Choroid plexus epithelial cell (primary cell): Measurements from ENCODE around the gene CYS1.
"Not testable (repeated sequence)": the region's sequence is repeated elsewhere in the genome, so short reads cannot be mapped to it uniquely, and the experiment has no call there.

ENCODE experiments used
- DNase-seq: peaks from one replicate; pipeline ENCODE4 v3.0.0-alpha.2; 2010; ENCODE audit warnings: low read depth
- H3K4me3 ChIP-seq: 2 replicates; pipeline ENCODE4 v1.5.1; 2011; ENCODE audit warnings: low read depth, mild to moderate bottlenecking, control low read depth, low read length, moderate library complexity
- CTCF ChIP-seq: conservative IDR thresholded peaks from 2 replicates; pipeline ENCODE4 v1.5.1; 2011; ENCODE audit warnings: low read depth, mild to moderate bottlenecking, control low read depth, inconsistent platforms, low read length, moderate library complexity

The CYS1 gene

GRCh38 chr2:10012963-10013461, 67.2 kb downstream of the CYS1 start:
- no peak for TF ChIP-seq CTCF
- DNase-seq = no peak
- no peak overlapping the region for H3K4me3 ChIP-seq

DNA sequence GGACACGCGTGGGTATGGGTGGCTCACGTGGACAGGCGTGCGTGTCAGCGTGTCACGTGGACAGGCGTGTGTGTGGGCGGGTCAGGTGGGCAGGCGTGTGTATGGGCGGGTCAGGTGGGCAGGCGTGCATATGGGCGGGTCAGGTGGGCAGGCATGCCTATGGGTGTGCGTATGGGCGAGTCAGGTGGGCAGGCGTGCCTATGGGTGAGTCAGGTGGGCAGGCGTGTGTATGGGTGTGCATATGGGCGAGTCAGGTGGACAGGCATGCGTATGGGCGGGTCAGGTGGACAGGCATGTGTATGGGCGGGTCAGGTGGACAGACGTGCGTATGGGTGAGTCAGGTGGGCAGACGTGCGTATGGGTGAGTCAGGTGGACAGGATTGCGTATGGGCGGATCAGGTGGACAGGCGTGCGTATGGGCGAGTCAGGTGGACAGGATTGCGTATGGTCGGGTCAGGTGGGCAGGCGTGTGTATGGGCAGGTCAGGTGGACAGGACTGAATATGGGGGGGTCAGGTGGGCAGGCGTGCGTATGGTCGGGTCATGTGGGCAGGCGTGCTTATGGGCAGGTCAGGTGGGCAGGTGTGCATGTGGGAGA, 67.7 kb downstream of the CYS1 start:
- DNase-seq, H3K4me3 ChIP-seq: not testable (repeated sequence)

DNA sequence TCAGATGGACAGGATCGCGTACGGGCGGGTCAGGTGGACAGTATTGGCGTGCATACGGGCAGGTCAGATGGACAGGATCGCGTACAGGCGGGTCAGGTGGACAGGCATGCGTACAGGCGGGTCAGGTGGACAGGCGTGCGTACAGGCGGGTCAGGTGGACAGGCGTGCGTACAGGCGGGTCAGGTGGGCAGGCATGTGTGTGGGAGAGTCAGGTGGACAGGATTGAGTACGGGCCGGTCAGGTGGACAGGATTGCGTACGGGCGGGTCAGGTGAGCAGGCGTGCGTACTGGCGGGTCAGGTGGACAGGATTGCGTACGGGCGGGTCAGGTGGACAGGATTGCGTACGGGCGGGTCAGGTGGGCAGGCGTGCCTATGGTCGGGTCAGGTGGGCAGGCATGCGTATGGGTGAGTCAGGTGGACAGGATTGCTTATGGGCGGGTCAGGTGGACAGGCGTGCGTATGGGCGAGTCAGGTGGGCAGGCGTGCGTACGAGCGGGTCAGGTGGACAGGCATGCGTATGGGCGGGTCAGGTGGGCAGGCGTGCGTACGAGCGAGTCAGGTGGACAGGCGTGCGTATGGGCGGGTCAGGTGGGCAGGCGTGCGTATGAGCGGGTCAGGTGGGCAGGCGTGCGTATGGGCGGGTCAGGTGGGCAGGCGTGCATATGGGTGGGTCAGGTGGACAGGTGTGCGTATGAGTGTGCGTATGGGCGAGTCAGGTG, 68.4 kb downstream of the CYS1 start:
- not testable (repeated sequence) for DNase-seq, H3K4me3 ChIP-seq

DNA sequence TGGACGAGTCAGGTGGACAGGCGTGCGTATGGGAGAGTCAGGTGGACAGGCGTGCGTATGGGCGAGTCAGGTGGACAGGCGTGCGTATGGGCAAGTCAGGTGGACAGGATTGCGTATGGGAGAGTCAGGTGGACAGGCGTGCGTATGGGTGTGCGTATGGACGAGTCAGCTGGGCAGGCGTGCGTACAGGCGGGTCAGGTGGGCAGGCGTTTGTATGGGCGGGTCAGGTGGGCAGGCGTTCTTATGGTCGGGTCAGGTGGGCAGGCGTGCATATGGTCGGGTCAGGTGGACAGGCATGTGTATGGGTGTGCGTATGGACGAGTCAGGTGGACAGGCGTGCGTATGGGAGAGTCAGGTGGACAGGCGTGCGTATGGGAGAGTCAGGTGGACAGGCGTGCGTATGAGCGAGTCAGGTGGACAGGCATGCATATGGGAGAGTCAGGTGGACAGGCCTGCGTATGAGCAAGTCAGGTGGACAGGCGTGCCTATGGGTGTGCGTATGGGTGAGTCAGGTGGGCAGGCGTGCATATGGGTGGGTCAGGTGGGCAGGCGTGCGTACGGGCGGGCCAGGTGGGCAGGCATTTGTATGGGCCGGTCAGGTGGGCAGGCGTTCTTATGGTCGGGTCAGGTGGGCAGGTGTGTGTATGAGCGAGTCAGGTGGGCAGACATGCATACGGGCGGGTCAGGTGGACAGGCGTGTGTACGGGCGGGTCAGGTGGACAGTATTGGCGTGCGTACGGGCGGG, 69.2 kb downstream of the CYS1 start:
- not testable (repeated sequence) for DNase-seq, H3K4me3 ChIP-seq

DNA sequence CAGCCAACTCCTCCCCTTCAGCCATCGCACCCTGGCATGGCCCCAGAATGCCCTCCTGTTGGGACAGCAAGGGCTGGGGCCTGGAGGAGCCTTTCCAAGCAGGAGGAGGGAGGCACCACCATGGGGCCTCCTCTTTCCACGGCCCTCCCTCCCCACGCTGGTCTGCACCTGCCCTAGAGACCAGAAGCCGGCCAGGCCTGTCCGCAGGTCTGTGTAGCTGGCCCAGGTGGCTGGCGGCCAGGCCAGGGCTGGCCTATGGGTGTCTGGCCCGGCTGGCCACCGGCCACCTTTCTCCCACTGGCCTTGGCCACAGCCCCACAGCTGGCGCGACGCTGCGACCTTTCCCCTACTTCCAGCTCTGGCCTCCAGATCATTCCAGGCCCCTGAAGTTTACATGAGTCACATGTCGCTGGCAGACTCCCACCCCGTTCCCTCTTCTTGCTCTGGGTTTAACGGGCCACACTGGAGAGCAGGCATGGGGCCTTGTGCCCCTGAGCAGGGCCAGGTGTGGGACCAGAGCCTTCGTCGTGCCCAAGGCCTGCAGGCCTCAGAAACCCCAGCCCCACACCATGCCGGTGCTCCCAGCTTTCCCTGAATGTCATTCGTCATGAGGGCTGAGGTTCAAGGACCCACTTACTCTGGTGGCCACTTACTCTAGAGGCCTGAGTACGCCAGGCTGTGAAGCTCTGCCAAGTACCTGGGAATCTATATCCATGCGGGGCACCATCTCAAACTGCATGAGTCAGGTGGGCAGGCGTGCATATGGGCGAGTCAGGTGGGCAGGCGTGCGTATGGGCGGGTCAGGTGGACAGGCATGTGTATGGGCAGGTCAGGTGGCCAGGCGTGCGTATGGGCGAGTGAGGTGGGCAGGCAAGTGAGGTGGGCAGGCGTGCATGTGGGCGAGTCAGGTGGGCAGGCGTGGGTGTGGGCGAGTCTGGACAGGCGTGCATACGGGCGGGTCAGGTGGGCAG, 70.1 kb downstream of the CYS1 start:
- no peak overlapping the region for H3K4me3 ChIP-seq
- no peak for DNase-seq
- no peak for TF ChIP-seq CTCF

GRCh38 chr2:10009271-10009810, 70.9 kb downstream of the CYS1 start:
- H3K4me3 ChIP-seq = no peak overlapping the region
- TF ChIP-seq CTCF = no peak
- no peak for DNase-seq

DNA sequence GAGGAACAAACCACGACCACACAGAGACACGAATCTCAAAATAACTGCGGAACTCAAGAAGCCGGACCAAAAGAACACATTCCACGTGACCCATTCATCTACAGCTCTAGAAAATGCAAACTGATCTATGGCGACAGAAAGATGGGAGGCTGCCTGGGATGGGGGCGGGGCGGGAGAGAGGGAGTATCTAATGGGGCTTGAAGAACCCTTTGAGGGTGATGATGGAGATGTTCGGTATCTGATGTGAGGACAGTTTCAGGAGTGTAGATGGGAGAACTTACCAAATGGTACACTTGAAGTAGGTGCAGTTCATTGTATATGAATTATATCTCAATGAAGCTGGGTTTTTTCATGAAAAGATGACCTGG, 71.4 kb downstream of the CYS1 start:
- no peak for TF ChIP-seq CTCF
- DNase-seq = no peak
- no peak overlapping the region for H3K4me3 ChIP-seq
